Muscle layer of colon (tissue), 2 donors: ENCODE data around the gene KSR1.

Source experiments
- H3K27ac ChIP-seq: one replicate; pipeline ENCODE4 v1.7.0; 2013; ENCODE audit warnings: low read depth, mild to moderate bottlenecking, low read length, moderate library complexity
- H3K27me3 ChIP-seq, 2 donors: one replicate each; pipeline ENCODE4 v1.7.0; 2013; ENCODE audit warnings: low read length in 2 of 2, mild to moderate bottlenecking in 2 of 2; ENCODE audit not compliant: insufficient read depth in 2 of 2, control insufficient read depth in 1 of 2
- H3K36me3 ChIP-seq: one replicate; pipeline ENCODE4 v1.7.0; 2013; ENCODE audit warnings: mild to moderate bottlenecking, low read length; ENCODE audit not compliant: insufficient read depth
- H3K4me1 ChIP-seq: one replicate; pipeline ENCODE4 v1.7.0; 2013; ENCODE audit warnings: mild to moderate bottlenecking, low read length; ENCODE audit not compliant: insufficient read depth
- H3K4me3 ChIP-seq, 2 donors: one replicate each; pipeline ENCODE4 v1.7.0; 2013; ENCODE audit warnings: low read length in 2 of 2, low read depth in 1 of 2, mild to moderate bottlenecking in 1 of 2, moderate library complexity in 1 of 2
- H3K9ac ChIP-seq: one replicate; pipeline ENCODE4 v1.7.0; 2013; ENCODE audit warnings: low read length
- H3K9me3 ChIP-seq: one replicate; pipeline ENCODE4 v1.7.0; 2013; ENCODE audit warnings: mild to moderate bottlenecking, low read length
- donor health status: abdominal sarcoma.
- donor health status: Adenocarcinoma of cecum.

KSR1 gene

GRCh38 chr17:27544350-27545131 is 88.3 kb downstream of the KSR1 start:
- no peak overlapping the region for H3K27ac ChIP-seq
- H3K9me3 ChIP-seq, result no peaks in the 10 kb centered on the region
- H3K36me3 ChIP-seq, result no peaks in the 10 kb centered on the region
- no peak overlapping the region for H3K4me3 ChIP-seq
- no peak overlapping the region for H3K9ac ChIP-seq
- H3K4me1 ChIP-seq, result peaks cover 45% of the 10 kb centered on the region
- no peaks in the 10 kb centered on the region for H3K27me3 ChIP-seq

GRCh38 chr17:27545562-27546229 is 89.4 kb downstream of the KSR1 start:
- H3K36me3 ChIP-seq, result no peaks in the 10 kb centered on the region
- H3K27ac ChIP-seq, result no peak overlapping the region
- peaks cover 37% of the 10 kb centered on the region for H3K4me1 ChIP-seq
- H3K9ac ChIP-seq, result no peak overlapping the region
- no peaks in the 10 kb centered on the region for H3K27me3 ChIP-seq
- no peak overlapping the region for H3K4me3 ChIP-seq
- no peaks in the 10 kb centered on the region for H3K9me3 ChIP-seq

GRCh38 chr17:27546624-27547300 is 90.5 kb downstream of the KSR1 start:
- H3K9ac ChIP-seq, result no peak overlapping the region
- peaks cover 29% of the 10 kb centered on the region for H3K4me1 ChIP-seq
- no peak overlapping the region for H3K4me3 ChIP-seq
- no peaks in the 10 kb centered on the region for H3K9me3 ChIP-seq
- H3K36me3 ChIP-seq, result no peaks in the 10 kb centered on the region
- no peaks in the 10 kb centered on the region for H3K27me3 ChIP-seq
- no peak overlapping the region for H3K27ac ChIP-seq

- no peak overlapping the region for H3K4me3 ChIP-seq
- peaks cover 29% of the 10 kb centered on the region for H3K4me1 ChIP-seq
- H3K9ac ChIP-seq, result no peak overlapping the region
- no peaks in the 10 kb centered on the region for H3K36me3 ChIP-seq
- no peaks in the 10 kb centered on the region for H3K9me3 ChIP-seq
- H3K27ac ChIP-seq, result no peak overlapping the region
- no peaks in the 10 kb centered on the region for H3K27me3 ChIP-seq
Measured at GRCh38 chr17:27547301-27547683, 91.0 kb downstream of the KSR1 start.

- H3K36me3 ChIP-seq, result no peaks in the 10 kb centered on the region
- H3K9me3 ChIP-seq, result no peaks in the 10 kb centered on the region
- no peak overlapping the region for H3K9ac ChIP-seq
- no peaks in the 10 kb centered on the region for H3K27me3 ChIP-seq
- H3K27ac ChIP-seq, result no peak overlapping the region
- no peak overlapping the region for H3K4me3 ChIP-seq
- H3K4me1 ChIP-seq, result peaks cover 32% of the 10 kb centered on the region
Measured at GRCh38 chr17:27548369-27548768, 92.1 kb downstream of the KSR1 start.

GRCh38 chr17:27549251-27549893 is 93.1 kb downstream of the KSR1 start:
- Histone ChIP-seq H3K4me1 (peaks cover 42% of the 10 kb centered on the region), H3K4me3 (no peak overlapping the region), H3K27ac (no peak overlapping the region), H3K9me3 (no peaks in the 10 kb centered on the region), H3K36me3 (no peaks in the 10 kb centered on the region), H3K27me3 (no peaks in the 10 kb centered on the region), H3K9ac (no peak overlapping the region)

- no peaks in the 10 kb centered on the region for H3K9me3 ChIP-seq
- H3K27ac ChIP-seq, result no peak overlapping the region
- no peak overlapping the region for H3K4me3 ChIP-seq
- H3K4me1 ChIP-seq, result peaks cover 36% of the 10 kb centered on the region
- H3K27me3 ChIP-seq, result no peaks in the 10 kb centered on the region
- no peak overlapping the region for H3K9ac ChIP-seq
- H3K36me3 ChIP-seq, result no peaks in the 10 kb centered on the region
Measured at GRCh38 chr17:27550291-27550930, 94.2 kb downstream of the KSR1 start.

- Histone ChIP-seq H3K9ac (no peak overlapping the region), H3K27me3 (no peaks in the 10 kb centered on the region), H3K36me3 (no peaks in the 10 kb centered on the region), H3K4me1 (peaks cover 30% of the 10 kb centered on the region), H3K27ac (no peak overlapping the region), H3K9me3 (no peaks in the 10 kb centered on the region), H3K4me3 (no peak overlapping the region)
Measured at GRCh38 chr17:27550974-27551505, 94.8 kb downstream of the KSR1 start.

GRCh38 chr17:27551701-27552248 is 95.5 kb downstream of the KSR1 start:
- Histone ChIP-seq H3K36me3 (peaks cover under 1% of the 10 kb centered on the region), H3K27ac (no peak overlapping the region), H3K9me3 (no peaks in the 10 kb centered on the region), H3K9ac (no peak overlapping the region), H3K4me3 (no peak overlapping the region), H3K4me1 (peaks cover 23% of the 10 kb centered on the region), H3K27me3 (no peaks in the 10 kb centered on the region)

GRCh38 chr17:27552276-27552732 is 96.1 kb downstream of the KSR1 start:
- H3K36me3 ChIP-seq, result peaks cover 5% of the 10 kb centered on the region
- H3K4me3 ChIP-seq, result no peak overlapping the region
- no peak overlapping the region for H3K9ac ChIP-seq
- no peaks in the 10 kb centered on the region for H3K27me3 ChIP-seq
- H3K9me3 ChIP-seq, result no peaks in the 10 kb centered on the region
- H3K4me1 ChIP-seq, result peaks cover 23% of the 10 kb centered on the region
- H3K27ac ChIP-seq, result no peak overlapping the region
